C4-2B (cell line): Measurements from ENCODE around the gene FURIN.
"Not testable (repeated sequence)": the region's sequence is repeated elsewhere in the genome, so short reads cannot be mapped to it uniquely, and the experiment has no call there.

Experiments
- H3K27ac ChIP-seq: fragments of 450-650 bp; 2 replicates; pipeline ENCODE4 v1.5.1; 2017
- CTCF ChIP-seq: fragments of 450-650 bp; conservative IDR thresholded peaks from 2 replicates; pipeline ENCODE4 v1.5.1; 2017; ENCODE audit warnings: mild to moderate bottlenecking
- ZFX ChIP-seq: fragments of 450-650 bp; IDR thresholded peaks from 2 replicates; pipeline ENCODE4 v1.6.1; 2017

The FURIN gene

GRCh38 chr15:90918835-90919234, 50.4 kb downstream of the FURIN start:
- no peak for TF ChIP-seq CTCF
- TF ChIP-seq ZFX: no peak
- no peak overlapping the region for H3K27ac ChIP-seq

GRCh38 chr15:90921887-90922286, 53.5 kb downstream of the FURIN start:
- TF ChIP-seq ZFX (no peak), CTCF (no peak)
- no peak overlapping the region for H3K27ac ChIP-seq

GRCh38 chr15:90922712-90923322, 54.4 kb downstream of the FURIN start:
- not testable (repeated sequence) for H3K27ac ChIP-seq

- TF ChIP-seq ZFX (no peak), CTCF (no peak)
- no peak overlapping the region for H3K27ac ChIP-seq
Measured at GRCh38 chr15:90924375-90924774, 56.0 kb downstream of the FURIN start.

GRCh38 chr15:90926766-90927165, 58.4 kb downstream of the FURIN start:
- H3K27ac ChIP-seq: not testable (repeated sequence)

GRCh38 chr15:90928106-90928505, 59.7 kb downstream of the FURIN start:
- not testable (repeated sequence) for H3K27ac ChIP-seq

GRCh38 chr15:90929246-90930019, 61.0 kb downstream of the FURIN start:
- TF ChIP-seq ZFX: no peak; the same call in 1 of the 2 replicates
- TF ChIP-seq CTCF: no peak
- H3K27ac ChIP-seq: peak overlapping the region; percentile 87

GRCh38 chr15:90930861-90931574, 62.6 kb downstream of the FURIN start:
- TF ChIP-seq ZFX: no peak
- TF ChIP-seq CTCF: no peak
- H3K27ac ChIP-seq: peak overlapping the region; percentile 87

- TF ChIP-seq CTCF: no peak
- TF ChIP-seq ZFX: no peak
- peak overlapping the region; percentile 87 for H3K27ac ChIP-seq
Measured at GRCh38 chr15:90931575-90931827, 63.1 kb downstream of the FURIN start.
